ENCODE data around the gene FDXR.

- TF ChIP-seq NR3C1 (IDR thresholded peaks at IDR 0.05) (no peak), POLR2A (IDR thresholded peaks at IDR 0.05; ENCODE audit: low read length) (no peak)
These were observed 52.9 kb downstream of the FDXR start for GRCh38 chr17:74819801-74820436.
